Measurements from ENCODE around the gene ITGB5. TPM values are rescaled to one million over a fixed set of nuclear protein-coding genes. Genes with fewer than 3 reads are reported as not detected.

Gene ITGB5
- total RNA-seq, 1 experiment from 2014 or later, result 339 TPM

DNA sequence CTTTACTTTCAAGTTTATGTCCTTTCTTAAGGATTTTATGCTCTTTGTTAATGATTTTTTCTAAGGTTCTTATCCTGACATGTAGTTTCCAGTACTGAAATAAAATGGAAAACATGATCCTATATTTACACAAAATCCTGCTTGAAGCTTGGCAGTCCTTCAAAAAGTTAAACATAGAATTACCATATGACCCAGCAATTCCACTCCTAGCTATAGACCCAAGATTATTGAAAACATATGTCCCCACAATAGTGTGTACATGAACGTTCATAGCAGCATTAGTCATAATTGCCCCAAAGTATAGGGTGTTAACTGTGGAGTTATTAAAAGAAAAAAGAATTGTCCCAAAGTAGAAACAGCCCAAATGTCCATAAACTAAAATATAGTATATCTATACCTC, 33.2 kb downstream of the ITGB5 start (continued):
- TF ChIP-seq ATF2 (CRISPR knock-in tag; IDR thresholded peaks at IDR 0.05; ENCODE audit: borderline replicate concordance, low read depth), result no peak
- TF ChIP-seq, protein P1, sequence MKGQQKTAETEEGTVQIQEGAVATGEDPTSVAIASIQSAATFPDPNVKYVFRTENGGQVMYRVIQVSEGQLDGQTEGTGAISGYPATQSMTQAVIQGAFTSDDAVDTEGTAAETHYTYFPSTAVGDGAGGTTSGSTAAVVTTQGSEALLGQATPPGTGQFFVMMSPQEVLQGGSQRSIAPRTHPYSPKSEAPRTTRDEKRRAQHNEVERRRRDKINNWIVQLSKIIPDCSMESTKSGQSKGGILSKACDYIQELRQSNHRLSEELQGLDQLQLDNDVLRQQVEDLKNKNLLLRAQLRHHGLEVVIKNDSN (CRISPR knock-in tag; IDR thresholded peaks at IDR 0.05), result no peak
- no peak for TF ChIP-seq NFYB (CRISPR knock-in tag; conservative IDR thresholded peaks at IDR 0.05; ENCODE audit: low read depth)
- TF ChIP-seq CBFB (CRISPR knock-in tag; IDR thresholded peaks at IDR 0.05; ENCODE audit: low read depth), result no peak
- TF ChIP-seq, protein P2, sequence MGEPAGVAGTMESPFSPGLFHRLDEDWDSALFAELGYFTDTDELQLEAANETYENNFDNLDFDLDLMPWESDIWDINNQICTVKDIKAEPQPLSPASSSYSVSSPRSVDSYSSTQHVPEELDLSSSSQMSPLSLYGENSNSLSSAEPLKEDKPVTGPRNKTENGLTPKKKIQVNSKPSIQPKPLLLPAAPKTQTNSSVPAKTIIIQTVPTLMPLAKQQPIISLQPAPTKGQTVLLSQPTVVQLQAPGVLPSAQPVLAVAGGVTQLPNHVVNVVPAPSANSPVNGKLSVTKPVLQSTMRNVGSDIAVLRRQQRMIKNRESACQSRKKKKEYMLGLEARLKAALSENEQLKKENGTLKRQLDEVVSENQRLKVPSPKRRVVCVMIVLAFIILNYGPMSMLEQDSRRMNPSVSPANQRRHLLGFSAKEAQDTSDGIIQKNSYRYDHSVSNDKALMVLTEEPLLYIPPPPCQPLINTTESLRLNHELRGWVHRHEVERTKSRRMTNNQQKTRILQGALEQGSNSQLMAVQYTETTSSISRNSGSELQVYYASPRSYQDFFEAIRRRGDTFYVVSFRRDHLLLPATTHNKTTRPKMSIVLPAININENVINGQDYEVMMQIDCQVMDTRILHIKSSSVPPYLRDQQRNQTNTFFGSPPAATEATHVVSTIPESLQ (CRISPR knock-in tag; IDR thresholded peaks at IDR 0.05), result no peak
- TF ChIP-seq ATF1 (CRISPR knock-in tag; IDR thresholded peaks at IDR 0.05), result no peak

DNA sequence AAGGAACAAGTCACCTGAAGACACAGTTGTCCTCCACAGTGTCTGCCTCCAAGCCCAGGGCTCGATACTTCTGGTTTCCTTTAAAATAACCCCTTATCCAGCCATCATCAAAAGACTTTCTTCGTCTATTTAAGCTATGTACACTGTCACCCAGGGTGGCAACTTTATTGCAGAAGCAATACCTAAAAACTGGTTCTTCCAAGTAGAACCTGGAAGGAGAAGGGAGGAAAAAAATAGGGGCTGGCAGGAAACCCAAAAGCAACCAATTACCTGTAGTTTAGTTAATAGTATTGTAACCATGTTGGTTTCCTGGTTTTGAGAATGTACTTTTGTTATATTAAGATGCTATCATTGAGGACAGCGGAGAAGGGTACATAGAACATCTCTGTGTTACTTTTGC, 33.7 kb downstream of the ITGB5 start:
- Mint-ChIP-seq H3K9me3 (no peaks in the 10 kb centered on the region), H3K4me3 (no peak overlapping the region), H3K4me1 (peaks cover 35% of the 10 kb centered on the region), H3K36me3 (peaks cover 49% of the 10 kb centered on the region), H3K27ac (no peak overlapping the region; the same call in 1 of the 2 replicates), H3K27me3 (ENCODE audit: low read depth) (no peaks in the 10 kb centered on the region)
- no peak for TF ChIP-seq PRRX2 (CRISPR knock-in tag; IDR thresholded peaks at IDR 0.05)
- TF ChIP-seq ZNF121 (CRISPR knock-in tag; IDR thresholded peaks at IDR 0.05), result no peak
- TF ChIP-seq ZNF396 (CRISPR knock-in tag; IDR thresholded peaks at IDR 0.05; ENCODE audit: borderline replicate concordance), result no peak
- no peak for TF ChIP-seq ZNF416 (CRISPR knock-in tag; IDR thresholded peaks at IDR 0.05)
- no peak for TF ChIP-seq CREB1 (CRISPR knock-in tag; IDR thresholded peaks at IDR 0.05)
- no peak for TF ChIP-seq IRF2 (CRISPR knock-in tag; IDR thresholded peaks at IDR 0.05; ENCODE audit: borderline replicate concordance, low read depth)
- TF ChIP-seq GTF2I (CRISPR knock-in tag; conservative IDR thresholded peaks at IDR 0.05), result no peak
- TF ChIP-seq MXD4 (CRISPR knock-in tag; IDR thresholded peaks at IDR 0.05; ENCODE audit: borderline replicate concordance), result no peak
- TF ChIP-seq, protein P3, sequence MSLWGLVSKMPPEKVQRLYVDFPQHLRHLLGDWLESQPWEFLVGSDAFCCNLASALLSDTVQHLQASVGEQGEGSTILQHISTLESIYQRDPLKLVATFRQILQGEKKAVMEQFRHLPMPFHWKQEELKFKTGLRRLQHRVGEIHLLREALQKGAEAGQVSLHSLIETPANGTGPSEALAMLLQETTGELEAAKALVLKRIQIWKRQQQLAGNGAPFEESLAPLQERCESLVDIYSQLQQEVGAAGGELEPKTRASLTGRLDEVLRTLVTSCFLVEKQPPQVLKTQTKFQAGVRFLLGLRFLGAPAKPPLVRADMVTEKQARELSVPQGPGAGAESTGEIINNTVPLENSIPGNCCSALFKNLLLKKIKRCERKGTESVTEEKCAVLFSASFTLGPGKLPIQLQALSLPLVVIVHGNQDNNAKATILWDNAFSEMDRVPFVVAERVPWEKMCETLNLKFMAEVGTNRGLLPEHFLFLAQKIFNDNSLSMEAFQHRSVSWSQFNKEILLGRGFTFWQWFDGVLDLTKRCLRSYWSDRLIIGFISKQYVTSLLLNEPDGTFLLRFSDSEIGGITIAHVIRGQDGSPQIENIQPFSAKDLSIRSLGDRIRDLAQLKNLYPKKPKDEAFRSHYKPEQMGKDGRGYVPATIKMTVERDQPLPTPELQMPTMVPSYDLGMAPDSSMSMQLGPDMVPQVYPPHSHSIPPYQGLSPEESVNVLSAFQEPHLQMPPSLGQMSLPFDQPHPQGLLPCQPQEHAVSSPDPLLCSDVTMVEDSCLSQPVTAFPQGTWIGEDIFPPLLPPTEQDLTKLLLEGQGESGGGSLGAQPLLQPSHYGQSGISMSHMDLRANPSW (CRISPR knock-in tag; conservative IDR thresholded peaks at IDR 0.05; ENCODE audit: low read depth), result no peak
- TF ChIP-seq, protein P4, sequence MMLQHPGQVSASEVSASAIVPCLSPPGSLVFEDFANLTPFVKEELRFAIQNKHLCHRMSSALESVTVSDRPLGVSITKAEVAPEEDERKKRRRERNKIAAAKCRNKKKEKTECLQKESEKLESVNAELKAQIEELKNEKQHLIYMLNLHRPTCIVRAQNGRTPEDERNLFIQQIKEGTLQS (CRISPR knock-in tag; conservative IDR thresholded peaks at IDR 0.05), result no peak
- no peak for TF ChIP-seq CTCF (IDR thresholded peaks at IDR 0.05)
- no peak for TF ChIP-seq ZSCAN18 (CRISPR knock-in tag; IDR thresholded peaks at IDR 0.05)
- TF ChIP-seq, protein P5, sequence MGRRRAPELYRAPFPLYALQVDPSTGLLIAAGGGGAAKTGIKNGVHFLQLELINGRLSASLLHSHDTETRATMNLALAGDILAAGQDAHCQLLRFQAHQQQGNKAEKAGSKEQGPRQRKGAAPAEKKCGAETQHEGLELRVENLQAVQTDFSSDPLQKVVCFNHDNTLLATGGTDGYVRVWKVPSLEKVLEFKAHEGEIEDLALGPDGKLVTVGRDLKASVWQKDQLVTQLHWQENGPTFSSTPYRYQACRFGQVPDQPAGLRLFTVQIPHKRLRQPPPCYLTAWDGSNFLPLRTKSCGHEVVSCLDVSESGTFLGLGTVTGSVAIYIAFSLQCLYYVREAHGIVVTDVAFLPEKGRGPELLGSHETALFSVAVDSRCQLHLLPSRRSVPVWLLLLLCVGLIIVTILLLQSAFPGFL (CRISPR knock-in tag; IDR thresholded peaks at IDR 0.05; ENCODE audit: borderline replicate concordance), result no peak
- DNase-seq (ENCODE audit: low spot score), result no peak
- POLR2A ChIA-PET, result no interaction called here
- no peak for ATAC-seq
- CTCF ChIA-PET, result interaction anchor here (0.6 to 1.9 kb wide), 3 partner anchors 17 to 93 kb away, joined by 3 to 5 read pairs (median 3); no protein-coding TSS in a partner anchor

Data from WTC11 (cell line).